ENCODE measurements around the gene UBN2.

DNA sequence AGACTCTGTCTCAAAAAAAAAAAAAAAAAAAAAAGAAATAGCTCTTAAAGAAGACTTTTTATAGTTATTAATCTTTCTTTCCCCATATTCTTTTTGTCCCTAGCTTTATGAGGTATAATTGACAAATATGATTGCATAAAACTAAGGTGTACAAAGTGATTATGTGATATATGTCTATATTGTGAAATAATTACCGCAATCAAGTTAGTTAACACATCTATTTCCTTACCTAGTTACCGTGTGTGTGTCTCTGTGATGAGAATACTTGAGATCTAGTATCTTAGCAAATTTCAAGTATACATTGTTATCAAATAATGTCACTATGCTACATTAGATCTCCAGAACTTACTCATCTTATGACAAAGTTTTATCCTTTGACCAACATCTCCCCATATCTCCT, 30.7 kb upstream of the UBN2 start:
- TF ChIP-seq, protein P1, sequence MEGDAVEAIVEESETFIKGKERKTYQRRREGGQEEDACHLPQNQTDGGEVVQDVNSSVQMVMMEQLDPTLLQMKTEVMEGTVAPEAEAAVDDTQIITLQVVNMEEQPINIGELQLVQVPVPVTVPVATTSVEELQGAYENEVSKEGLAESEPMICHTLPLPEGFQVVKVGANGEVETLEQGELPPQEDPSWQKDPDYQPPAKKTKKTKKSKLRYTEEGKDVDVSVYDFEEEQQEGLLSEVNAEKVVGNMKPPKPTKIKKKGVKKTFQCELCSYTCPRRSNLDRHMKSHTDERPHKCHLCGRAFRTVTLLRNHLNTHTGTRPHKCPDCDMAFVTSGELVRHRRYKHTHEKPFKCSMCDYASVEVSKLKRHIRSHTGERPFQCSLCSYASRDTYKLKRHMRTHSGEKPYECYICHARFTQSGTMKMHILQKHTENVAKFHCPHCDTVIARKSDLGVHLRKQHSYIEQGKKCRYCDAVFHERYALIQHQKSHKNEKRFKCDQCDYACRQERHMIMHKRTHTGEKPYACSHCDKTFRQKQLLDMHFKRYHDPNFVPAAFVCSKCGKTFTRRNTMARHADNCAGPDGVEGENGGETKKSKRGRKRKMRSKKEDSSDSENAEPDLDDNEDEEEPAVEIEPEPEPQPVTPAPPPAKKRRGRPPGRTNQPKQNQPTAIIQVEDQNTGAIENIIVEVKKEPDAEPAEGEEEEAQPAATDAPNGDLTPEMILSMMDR (conservative IDR thresholded peaks at IDR 0.05; ENCODE audit: low read length), result no peak
- TF ChIP-seq EZH2phosphoT487 (IDR thresholded peaks at IDR 0.05; ENCODE audit: borderline replicate concordance), result no peak
